Heart left ventricle (tissue), 13 donors: ENCODE data around the gene PLK5.

Experiments used
- POLR2A ChIP-seq, 2 donors: fragments of 450-650 bp; IDR thresholded peaks; one replicate each; pipeline ENCODE4 v1.6.1; 2017; ENCODE audit warnings: antibody characterized with exemption in 2 of 2, mild to moderate bottlenecking in 2 of 2, moderate library complexity in 2 of 2
- TF ChIP-seq, protein P1 (sequence below), 12 donors: fragments of 200-600 bp; sonication (generic) in 4 of 12; IDR thresholded peaks; one replicate each; pipeline versions ENCODE4 v1.5.0 to v1.8.0; 2018 to 2022; ENCODE audit warnings: antibody characterized with exemption in 12 of 12, mild to moderate bottlenecking in 5 of 12
- donor health status: ischemic (EF 13 %, LVEDD 7.1; RV severe dilation, severe dysfunction).
- donor health status: DM: no; HTN: yes; CAD: no.
- donor health status: DM: no; HTN: no; CAD: no.
- donor health status: ischemic (EF 25% LVEDD 6.9; RV normal size, moderate dysfunction).
- donor health status: ischemic (EF 25% LVEDD 5.7; RV mildly dilated, moderate dysfunction).
- donor health status: ischemic (EF 35%, LVEDD 5.7; RV mildly dilated, moderate dysfunction).
- donor health status: nonischemic (EF 11% LVEDD 7.7; RV severe dilation, severe dysfunction).
- donor health status: DM: yes; HTN: yes; CAD: no.
- donor health status: PGD.
- donor health status: ischemic (EF 29% LVEDD 5.4; RV normal size, mild dysfunction).
- donor health status: nonischemic (EF 23%, LVEDD 6.1; RV moderate dilation, normal function).

DNA sequence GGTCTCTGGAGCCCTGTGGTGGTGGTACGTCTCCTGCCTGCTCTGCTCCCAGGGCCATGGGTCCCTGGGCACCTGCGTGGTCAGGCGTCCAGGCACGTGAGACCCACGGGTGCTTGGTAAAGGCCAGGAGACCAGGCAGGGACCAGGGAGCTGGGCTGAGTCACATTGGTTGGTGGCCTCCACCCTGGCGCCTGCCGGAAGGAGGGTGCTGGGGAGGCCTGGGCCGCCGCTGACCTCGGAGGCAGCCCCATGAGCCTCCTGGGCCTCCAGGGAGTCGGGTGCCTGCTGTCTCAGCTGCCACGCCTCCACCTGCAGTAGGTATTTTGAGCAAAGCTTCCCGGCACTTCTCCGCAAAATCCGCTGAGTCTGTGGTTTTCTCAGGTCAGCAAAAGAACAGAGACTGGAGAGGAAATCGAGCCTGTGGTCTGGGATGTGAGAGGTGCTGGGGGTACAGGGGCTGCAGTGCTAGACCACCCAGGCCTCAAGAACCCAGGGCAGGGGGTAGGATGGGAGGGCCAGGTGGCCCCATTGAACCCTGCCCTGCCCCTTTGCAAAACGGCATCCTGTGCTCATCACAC is 3.6 kb upstream of the PLK5 start:
- TF ChIP-seq POLR2A (IDR thresholded peaks at IDR 0.05), result no peak
- TF ChIP-seq, protein P1, sequence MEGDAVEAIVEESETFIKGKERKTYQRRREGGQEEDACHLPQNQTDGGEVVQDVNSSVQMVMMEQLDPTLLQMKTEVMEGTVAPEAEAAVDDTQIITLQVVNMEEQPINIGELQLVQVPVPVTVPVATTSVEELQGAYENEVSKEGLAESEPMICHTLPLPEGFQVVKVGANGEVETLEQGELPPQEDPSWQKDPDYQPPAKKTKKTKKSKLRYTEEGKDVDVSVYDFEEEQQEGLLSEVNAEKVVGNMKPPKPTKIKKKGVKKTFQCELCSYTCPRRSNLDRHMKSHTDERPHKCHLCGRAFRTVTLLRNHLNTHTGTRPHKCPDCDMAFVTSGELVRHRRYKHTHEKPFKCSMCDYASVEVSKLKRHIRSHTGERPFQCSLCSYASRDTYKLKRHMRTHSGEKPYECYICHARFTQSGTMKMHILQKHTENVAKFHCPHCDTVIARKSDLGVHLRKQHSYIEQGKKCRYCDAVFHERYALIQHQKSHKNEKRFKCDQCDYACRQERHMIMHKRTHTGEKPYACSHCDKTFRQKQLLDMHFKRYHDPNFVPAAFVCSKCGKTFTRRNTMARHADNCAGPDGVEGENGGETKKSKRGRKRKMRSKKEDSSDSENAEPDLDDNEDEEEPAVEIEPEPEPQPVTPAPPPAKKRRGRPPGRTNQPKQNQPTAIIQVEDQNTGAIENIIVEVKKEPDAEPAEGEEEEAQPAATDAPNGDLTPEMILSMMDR (IDR thresholded peaks at IDR 0.05), result no peak
